ENCODE results near the gene TRAF7.
A peak's percentile ranks its signal among the peaks of the same experiment; 100 is the strongest.

The TRAF7 gene

GRCh38 chr16:2205104-2205966 lies 49.8 kb downstream of the TRAF7 start, which contains the start of gene MLST8:
TSS of gene MLST8 (plus strand) at chr16:2205454. CDS start at chr16:2206086, 632 bp downstream.
- peak; percentile 80 for DNase-seq

- no peak for DNase-seq
These were observed 50.4 kb downstream of the TRAF7 start for GRCh38 chr16:2205967-2206313.

- no peak for DNase-seq
These were observed 50.8 kb downstream of the TRAF7 start for GRCh38 chr16:2206420-2206779.

GRCh38 chr16:2206780-2207433 lies 51.3 kb downstream of the TRAF7 start:
- no peak for DNase-seq

GRCh38 chr16:2207872-2208271 lies 52.3 kb downstream of the TRAF7 start:
- DNase-seq, result no peak

GRCh38 chr16:2208308-2208707 lies 52.7 kb downstream of the TRAF7 start:
- DNase-seq, result no peak

- no peak for DNase-seq
These were observed 53.2 kb downstream of the TRAF7 start for GRCh38 chr16:2208772-2209171.

DNA sequence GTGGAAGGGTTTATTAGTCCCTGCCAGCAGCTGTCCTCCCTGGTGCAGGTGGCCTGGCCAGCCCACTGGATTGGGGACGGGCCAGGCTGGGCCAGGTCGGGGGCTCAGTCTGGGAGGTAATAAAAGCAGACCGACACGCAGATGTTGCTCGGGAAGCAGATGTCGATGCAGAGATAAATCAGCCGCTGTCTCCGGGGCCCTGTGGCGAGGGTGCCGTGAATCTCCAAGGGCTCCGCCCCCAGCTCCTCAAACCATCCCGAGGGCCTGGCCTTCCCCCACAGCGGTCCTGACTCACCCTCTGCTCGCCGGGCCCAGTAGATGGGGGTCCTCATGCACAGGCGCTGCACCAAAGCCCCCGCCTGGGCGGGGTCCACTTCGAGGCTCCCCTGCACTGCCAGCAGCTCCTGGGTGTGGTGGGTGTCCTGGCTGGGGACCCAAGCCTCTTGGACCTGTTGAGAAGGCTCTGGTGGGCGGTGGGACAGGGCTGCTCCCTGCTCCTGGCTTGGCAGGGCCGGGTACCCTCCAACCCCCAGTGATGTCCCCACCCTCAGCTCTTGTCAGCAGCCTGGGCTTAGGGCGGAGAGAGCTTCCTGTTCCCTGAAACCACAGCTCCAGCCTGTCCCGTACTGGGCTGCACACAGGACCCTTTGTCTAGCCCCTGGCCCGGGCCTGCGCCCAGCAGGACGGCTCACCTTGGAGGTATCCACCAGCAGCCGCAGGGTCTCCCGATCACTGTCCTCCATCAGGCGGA lies 53.9 kb downstream of the TRAF7 start:
- DNase-seq, result no peak

- no peak for DNase-seq
These were observed 54.4 kb downstream of the TRAF7 start for GRCh38 chr16:2210009-2210332.

- no peak for DNase-seq
These were observed 55.1 kb downstream of the TRAF7 start, which contains the start of gene BRICD5 for GRCh38 chr16:2210386-2211365. TSS of gene BRICD5 (minus strand) at chr16:2210863. CDS start at chr16:2210833, 30 bp downstream.

- DNase-seq, result no peak
These were observed 56.4 kb downstream of the TRAF7 start for GRCh38 chr16:2211923-2212347.

- no peak for DNase-seq
These were observed 57.1 kb downstream of the TRAF7 start for GRCh38 chr16:2212362-2213324.

- DNase-seq, result peak; percentile 31
These were observed 58.5 kb downstream of the TRAF7 start for GRCh38 chr16:2213817-2214718.

- no peak for DNase-seq
These were observed 59.1 kb downstream of the TRAF7 start, which contains the start of gene PGP for GRCh38 chr16:2214719-2214968. TSS of gene PGP (minus strand) at chr16:2214840. CDS start at chr16:2214777, 63 bp downstream.

- DNase-seq, result no peak
These were observed 60.7 kb downstream of the TRAF7 start for GRCh38 chr16:2216330-2216729.

GRCh38 chr16:2223221-2223941 lies 67.8 kb downstream of the TRAF7 start, which contains the start of gene E4F1:
TSS of gene E4F1 (plus strand) at chr16:2223591. CDS start at chr16:2223614, 23 bp downstream.
- DNase-seq, result peak; percentile 99

DNA sequence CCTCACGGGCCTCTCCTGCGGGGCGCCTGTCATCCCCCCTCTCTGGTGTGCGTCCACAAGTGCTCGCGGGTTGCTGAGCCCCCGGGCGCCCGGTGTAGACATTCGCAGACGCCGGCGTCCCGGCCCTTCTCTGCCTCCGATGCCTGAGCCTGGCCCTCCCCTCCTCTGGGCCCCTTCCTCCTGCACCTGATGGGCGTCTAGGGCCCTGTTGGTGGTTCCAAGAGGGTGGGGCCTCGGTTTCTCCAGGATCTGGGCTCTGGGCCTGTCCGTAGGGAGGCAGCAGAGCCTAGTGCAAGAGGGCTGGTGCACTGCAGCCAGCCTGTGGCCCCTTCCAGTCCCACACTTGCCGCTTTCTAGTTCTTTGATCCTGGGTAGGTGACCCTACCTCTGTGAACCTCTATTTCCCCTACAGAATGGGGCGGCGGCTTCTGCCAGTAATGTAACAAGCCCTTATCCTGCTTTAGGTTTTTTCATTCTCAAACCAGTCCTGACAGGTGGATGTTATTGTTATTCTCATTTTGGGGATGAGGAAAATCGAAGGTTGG lies 68.4 kb downstream of the TRAF7 start:
- DNase-seq, result peak; percentile 52

GRCh38 chr16:2226245-2226793 lies 70.7 kb downstream of the TRAF7 start:
- DNase-seq, result peak; percentile 52

DNA sequence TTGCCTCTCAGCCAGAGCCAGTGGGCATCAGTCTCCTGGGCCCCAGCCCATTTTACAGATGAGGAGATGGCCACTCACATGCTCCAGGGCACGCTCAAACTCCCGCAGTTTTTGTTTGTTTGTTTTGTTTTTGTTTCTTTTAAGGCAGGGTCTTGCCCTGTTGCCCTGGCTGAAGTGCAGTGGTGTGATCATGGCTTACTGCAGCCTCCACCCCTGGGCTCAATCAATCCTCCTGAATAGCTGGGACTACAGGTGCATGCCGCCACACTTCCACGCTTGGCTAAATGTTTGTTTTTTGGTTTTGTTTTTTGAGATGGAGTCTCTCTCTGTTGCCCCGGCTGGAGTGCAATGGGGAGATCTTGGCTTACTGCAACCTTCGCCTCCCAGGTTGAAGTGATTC lies 71.3 kb downstream of the TRAF7 start:
- DNase-seq, result no peak
